Measurements from ENCODE around the gene MAP3K19.
"Not testable (repeated sequence)": the region's sequence is repeated elsewhere in the genome, so short reads cannot be mapped to it uniquely, and the experiment has no call there.

The MAP3K19 gene

GRCh38 chr2:135047300-135047699 is at the start of gene MAP3K19:
TSS of gene MAP3K19 (minus strand) at chr2:135047447. CDS start at chr2:135024647, 22,800 bp downstream.
- DNase-seq = no peak

DNA sequence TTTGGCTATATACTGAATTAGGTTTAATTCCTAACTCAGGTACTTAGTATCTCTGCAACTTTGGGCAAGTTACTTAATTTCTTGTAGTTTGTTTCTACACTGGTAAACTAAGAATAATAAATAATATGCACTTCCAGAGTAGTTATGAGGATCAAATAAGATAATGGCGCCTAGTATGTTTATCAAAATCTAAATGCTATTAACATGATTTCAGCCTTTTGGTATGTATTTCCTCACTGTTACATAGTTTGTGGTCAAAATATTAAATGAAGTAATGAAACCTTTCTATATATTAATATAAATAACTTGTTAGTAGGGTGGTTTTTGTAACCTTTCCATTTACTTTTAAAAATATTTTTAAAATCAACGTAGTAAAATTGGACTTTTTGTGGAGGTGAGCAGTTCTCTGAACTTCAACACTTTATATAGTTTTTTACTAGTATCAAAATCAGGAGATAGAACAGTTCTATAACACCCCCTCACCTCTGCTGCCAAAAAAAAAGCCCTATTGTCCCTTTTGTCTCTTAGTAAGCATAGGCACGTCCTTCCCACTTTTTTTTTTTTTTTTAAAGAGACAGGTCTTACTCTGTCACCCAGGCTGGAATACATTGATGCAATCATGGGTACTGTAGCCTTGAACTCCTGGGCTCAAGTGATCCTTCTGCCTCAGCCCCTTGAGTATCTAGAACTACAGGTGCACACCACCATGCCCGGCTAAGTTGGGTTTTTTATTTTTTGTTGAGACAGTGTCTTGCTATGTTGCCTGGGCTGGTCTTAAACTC is 49.6 kb upstream of the MAP3K19 start:
- no peak for DNase-seq

DNA sequence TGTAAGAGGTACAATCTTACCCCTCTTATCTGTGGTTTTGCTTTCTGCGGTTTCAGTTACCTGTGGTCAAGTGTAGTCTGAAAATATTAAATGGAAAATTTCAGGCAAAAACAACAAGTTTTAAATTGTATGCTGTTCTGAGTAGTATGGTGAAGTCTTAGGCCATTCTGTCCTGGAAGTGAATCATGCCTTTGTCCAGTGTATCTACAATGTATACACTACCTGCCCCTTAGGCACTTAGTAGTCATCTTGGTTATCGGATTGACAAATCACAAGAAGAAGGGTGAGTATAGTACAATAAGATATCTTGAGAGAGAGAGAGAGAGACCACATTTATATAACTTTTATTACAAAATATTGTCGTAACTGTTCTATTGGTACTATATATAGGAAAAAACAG is 48.3 kb upstream of the MAP3K19 start:
- DNase-seq = no peak

DNA sequence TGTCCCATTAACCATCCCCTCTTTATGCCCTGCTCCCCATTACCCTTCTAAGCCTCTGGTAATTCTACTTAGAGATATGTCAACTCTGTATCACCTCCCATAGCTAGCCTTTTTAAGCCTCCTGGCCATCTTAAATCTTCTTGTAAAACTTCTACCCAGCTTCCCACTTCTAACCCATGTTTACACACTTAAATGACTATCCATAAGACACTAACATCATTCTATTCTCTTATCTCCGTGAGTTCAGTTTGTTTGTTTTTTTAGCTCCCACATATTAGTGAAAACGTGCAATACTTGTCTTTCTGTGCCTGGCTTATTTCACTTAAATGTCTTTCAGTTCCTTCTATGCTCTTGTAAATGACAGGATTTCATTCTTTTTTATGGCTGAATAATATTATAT is 47.3 kb upstream of the MAP3K19 start:
- DNase-seq = no peak

DNA sequence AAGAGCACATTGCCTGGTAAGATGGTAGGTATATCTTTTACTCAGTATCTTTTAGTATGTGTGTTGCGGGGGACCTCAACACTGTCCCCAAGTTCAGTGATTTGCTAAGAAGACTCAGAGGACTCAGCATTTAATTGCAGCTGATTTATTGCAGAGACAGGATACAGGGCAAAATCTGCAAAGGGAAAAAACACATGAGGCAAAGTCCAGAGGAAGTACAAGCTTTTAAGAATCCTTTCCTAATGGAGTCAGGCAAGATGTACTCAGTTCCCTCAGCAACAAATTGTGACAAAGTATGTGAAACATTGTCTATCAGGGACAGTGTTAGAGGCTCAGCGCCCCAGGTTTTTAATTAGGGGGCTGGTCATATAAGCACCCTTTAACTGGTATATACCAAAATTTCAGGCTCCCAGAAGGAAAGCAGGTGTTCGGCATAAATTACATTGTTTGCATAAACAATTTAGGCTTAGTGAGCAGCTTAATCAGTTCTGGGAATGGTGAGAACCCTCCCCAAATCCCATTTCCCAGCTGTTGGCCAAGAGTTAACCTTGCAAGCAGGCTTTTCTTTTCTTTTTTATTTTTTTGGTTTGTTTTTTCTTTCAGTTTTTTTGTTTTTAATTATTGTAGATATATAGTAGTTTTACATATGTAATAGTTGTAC is 46.6 kb upstream of the MAP3K19 start:
- no peak for DNase-seq

DNA sequence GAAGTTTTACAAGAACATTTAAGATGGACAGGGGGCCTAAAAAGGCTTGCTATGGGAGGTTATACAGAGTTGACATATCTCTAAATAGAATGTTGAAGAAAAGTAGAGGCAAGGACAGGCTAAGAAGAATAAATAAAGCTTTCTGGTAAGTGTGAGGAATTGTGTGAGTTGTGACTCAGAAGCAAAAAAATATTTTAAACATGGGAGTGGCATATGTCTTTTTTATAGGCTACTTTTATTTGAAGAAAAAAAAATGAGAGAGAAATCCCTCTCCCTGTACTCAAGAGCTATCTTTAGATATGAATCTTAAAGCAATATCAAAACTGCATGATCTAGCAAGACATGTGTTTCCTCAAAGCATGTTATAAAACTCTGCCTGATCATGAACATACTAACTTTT is 45.9 kb upstream of the MAP3K19 start:
- DNase-seq = no peak

DNA sequence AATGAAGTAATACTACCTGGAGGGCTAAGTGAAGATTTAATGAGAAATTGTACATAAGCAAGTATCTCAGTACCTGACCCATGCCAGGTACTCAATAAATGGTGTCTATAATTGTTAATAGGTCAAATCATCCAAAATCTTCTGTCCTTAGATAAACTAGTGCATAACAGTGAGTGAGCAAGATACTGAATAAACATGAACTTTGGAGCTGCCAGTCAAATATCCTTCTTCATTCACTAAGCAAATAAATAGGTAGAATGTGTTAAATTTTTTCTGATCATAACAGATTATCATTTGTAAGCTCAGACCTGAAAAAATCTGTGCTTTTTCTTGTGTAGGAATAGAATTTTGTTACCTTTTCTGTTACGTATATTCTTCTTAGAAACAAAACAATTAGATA is 44.4 kb upstream of the MAP3K19 start:
- no peak for DNase-seq

DNA sequence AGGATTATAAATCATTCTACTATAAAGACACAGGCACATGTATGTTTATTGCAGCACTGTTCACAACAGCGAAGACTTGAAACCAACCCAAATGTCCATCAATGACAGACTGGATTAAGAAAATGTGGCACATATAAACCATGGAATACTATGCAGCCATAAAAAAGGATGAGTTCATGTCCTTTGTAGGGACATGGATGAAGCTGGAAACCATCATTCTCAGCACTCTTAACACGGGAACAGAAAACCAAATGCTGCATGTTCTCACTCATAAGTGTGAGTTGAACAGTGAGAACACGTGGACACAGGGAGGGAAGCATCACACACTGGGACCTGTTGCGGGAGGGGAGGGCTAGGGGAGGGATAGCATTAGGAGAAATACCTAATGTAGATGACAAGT is 42.4 kb upstream of the MAP3K19 start:
- not testable (repeated sequence) for DNase-seq

- no peak for DNase-seq
Observed at GRCh38 chr2:135086222-135086621, 39.0 kb upstream of the MAP3K19 start.

- no peak for DNase-seq
Observed at GRCh38 chr2:135078417-135078816, 31.2 kb upstream of the MAP3K19 start.

GRCh38 chr2:135076556-135076955 is 29.3 kb upstream of the MAP3K19 start:
- DNase-seq = no peak

GRCh38 chr2:135074216-135074615 is 27.0 kb upstream of the MAP3K19 start:
- no peak for DNase-seq

GRCh38 chr2:135072125-135072997 is 25.1 kb upstream of the MAP3K19 start:
- DNase-seq = no peak

DNA sequence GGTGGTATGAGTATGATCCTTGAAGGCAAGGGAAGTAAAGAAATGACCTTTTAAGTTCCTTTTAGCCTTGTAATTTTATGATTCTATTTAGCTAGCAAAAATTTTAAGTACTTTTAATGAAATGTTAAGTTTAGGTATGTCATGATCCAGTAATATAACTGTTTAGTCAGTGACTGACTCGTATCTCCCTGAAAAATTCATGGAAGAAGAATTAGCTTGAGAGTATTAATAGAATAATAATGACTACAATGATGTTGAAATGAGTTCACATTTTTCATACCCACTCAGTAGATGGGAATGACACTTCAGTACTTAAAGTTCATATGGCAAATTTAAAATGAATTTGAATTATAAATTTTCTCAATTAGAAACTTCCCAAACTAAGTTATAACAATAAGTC is 19.5 kb upstream of the MAP3K19 start:
- DNase-seq = no peak

GRCh38 chr2:135064149-135064548 is 16.9 kb upstream of the MAP3K19 start:
- no peak for DNase-seq

- no peak for DNase-seq
Observed at GRCh38 chr2:135063210-135063609, 16.0 kb upstream of the MAP3K19 start.

- no peak for DNase-seq
Observed at GRCh38 chr2:135059577-135059976, 12.3 kb upstream of the MAP3K19 start.

DNA sequence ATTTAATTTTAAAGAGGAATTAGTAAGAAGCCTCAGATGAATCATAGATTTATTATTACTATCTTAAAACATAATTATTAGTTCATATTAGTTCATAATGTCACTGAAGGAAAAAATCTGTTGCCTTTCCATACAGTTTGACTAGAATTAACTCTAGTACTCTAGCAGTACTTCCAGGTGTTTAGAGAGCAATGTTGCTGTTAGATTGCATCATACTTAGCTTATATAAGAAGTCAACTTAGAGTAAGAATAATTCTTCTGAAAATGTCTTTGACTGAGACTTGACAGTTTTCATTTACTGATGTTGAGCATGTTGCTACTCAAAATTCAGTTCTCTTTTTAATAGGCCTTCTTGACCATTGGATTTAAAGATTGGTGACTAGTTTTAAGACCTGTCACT is 9.5 kb upstream of the MAP3K19 start:
- no peak for DNase-seq

- no peak for DNase-seq
Observed at GRCh38 chr2:135055182-135055786, 8.0 kb upstream of the MAP3K19 start.

- no peak for DNase-seq
Observed at GRCh38 chr2:135052997-135053474, 5.8 kb upstream of the MAP3K19 start.

- peak; percentile 1 for DNase-seq
Observed at GRCh38 chr2:135052042-135052876, 5.0 kb upstream of the MAP3K19 start, which contains the start of gene RAB3GAP1. TSS of gene RAB3GAP1 (plus strand) at chr2:135052292. CDS start at chr2:135052308, 16 bp downstream.

DNA sequence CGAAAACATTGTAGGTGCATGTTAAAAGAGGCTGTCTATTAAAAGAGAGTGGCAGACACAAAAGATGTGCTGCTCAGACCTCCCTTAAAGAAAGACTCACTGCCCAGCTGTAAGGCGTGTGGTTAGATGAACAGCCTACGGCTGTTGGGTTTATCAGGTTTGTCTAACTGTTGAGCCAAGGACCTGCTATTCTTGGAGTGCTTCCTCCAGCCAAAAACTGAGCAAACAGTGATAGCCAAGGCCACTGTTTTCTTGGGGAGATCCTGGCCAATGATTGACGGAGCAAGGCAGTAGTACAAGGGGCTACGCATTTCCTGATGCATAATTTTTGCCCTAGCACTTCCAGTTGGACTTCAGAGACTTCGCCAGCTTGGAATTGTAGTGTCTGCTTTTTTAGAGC is 3.4 kb upstream of the MAP3K19 start:
- no peak for DNase-seq
